Stomach (tissue), 4 donors: ENCODE data around the gene FAM89B.

Experiments used
- CTCF ChIP-seq, 7 experiments: fragments of 450-650 bp in 4 of 7; fragments of 200-600 bp in 3 of 7; sonication (generic) in 3 of 7; IDR thresholded peaks; one replicate each; pipeline ENCODE4 v1.5.1; 2016 to 2019; ENCODE audit warnings: antibody characterized with exemption in 7 of 7, control low read depth in 2 of 7, mild to moderate bottlenecking in 1 of 7
- EP300 ChIP-seq: sonication (generic); formaldehyde crosslinking; IDR thresholded peaks from one replicate; pipeline ENCODE4 v1.6.1; 2017; ENCODE audit warnings: antibody characterized with exemption
- POLR2A ChIP-seq, 4 donors: fragments of 450-650 bp; IDR thresholded peaks; one replicate each; pipeline ENCODE4 v1.6.1; 2016; ENCODE audit warnings: antibody characterized with exemption in 4 of 4, control low read depth in 2 of 4, mild to moderate bottlenecking in 1 of 4, moderate library complexity in 1 of 4
- POLR2AphosphoS5 ChIP-seq, 3 donors: sonication (generic); formaldehyde crosslinking; IDR thresholded peaks; one replicate each; pipeline ENCODE4 v1.6.1; 2016; ENCODE audit warnings: antibody characterized with exemption in 3 of 3

- TF ChIP-seq CTCF (IDR thresholded peaks at IDR 0.05) (no peak), POLR2A (IDR thresholded peaks at IDR 0.05) (no peak), EP300 (no peak), POLR2AphosphoS5 (IDR thresholded peaks at IDR 0.05) (no peak)
Measured at GRCh38 chr11:65565624-65566453, 6.5 kb upstream of the FAM89B start.
